ENCODE results near the gene ERGIC1. TPM values are rescaled to one million over a fixed set of nuclear protein-coding genes. Genes with fewer than 3 reads are reported as not detected.

The ERGIC1 gene
- total RNA-seq, 1 experiment from 2014 or later: 77.0 TPM

DNA sequence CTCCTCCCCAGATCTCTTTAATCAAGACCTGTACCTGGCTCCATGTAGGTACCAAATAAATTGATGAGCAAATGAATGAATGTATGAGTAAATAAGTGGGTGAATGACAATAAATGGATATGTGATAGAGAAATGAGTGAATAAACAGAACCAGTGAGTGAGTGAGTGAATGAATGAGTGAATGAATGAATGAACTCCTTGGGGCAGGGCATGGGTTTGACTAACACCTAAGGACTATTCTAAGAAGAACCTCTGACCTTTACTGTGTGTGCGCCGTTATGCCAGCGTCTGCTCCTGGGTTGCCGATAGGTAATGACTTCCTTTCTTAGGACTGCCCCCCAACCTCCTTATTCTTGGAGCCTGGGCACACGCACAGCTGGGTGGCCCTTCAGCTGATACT, 123.4 kb downstream of the ERGIC1 start:
- no peak overlapping the region for H2BK15ac ChIP-seq (ENCODE audit: low read depth, low read length)
- Mint-ChIP-seq H3K4me3 (peak overlapping the region in 1 of 2 experiments; percentile 2; a peak in 1 of 5 replicates), H3K4me1 (peaks cover 8 to 16% of the 10 kb centered on the region in 2 experiments), H3K9me3 (peaks cover 0 to 3% of the 10 kb centered on the region in 2 experiments; a peak in 2 of 5 replicates), H3K27me3 (ENCODE audit: low read depth) (peaks cover 40% of the 10 kb centered on the region), H3K36me3 (ENCODE audit: insufficient read depth in 1 of 3, low read depth in 3 of 3) (peaks cover 5 to 8% (median 8%) of the 10 kb centered on the region in 3 experiments; a peak in 5 of 7 replicates), H3K27ac (no peak overlapping the region)
- H2AK5ac ChIP-seq (ENCODE audit: insufficient read length, low read length): no peak overlapping the region
- no peaks in the 10 kb centered on the region; the same call in 1 of the 2 replicates for H3K27me3 ChIP-seq (ENCODE audit: insufficient read depth, low read length)
- no peak overlapping the region for H3K4me2 ChIP-seq (ENCODE audit: insufficient read depth, insufficient read length, low read length)
- H2BK20ac ChIP-seq (ENCODE audit: low read depth, low read length, poor library complexity, severe bottlenecking): no peak overlapping the region
- H4K91ac ChIP-seq (ENCODE audit: insufficient read length, low read depth, low read length): no peak overlapping the region
- DNase-seq: no peak
- no peak overlapping the region for H2BK120ac ChIP-seq (ENCODE audit: low read depth, low read length, poor library complexity, severe bottlenecking)
- H3K14ac ChIP-seq (ENCODE audit: insufficient read depth, low read length): no peak overlapping the region
- H3K4me1 ChIP-seq (ENCODE audit: insufficient read depth, low read length): no peaks in the 10 kb centered on the region; the same call in 1 of the 2 replicates
- no peak overlapping the region for H3K18ac ChIP-seq (ENCODE audit: insufficient read length, low read depth, low read length)
- WGBS (ENCODE audit: extremely low coverage, insufficient read length, low lambda C conversion rate): no CpG with 5 or more reads among the region's 5 CpGs
- H4K5ac ChIP-seq (ENCODE audit: insufficient read length, low read depth, low read length): no peak overlapping the region
- no peak overlapping the region for H3K27ac ChIP-seq (ENCODE audit: insufficient read length, low read depth, low read length)
- no peak overlapping the region for H3K23ac ChIP-seq (ENCODE audit: insufficient read length, low read depth, low read length)
- no peak overlapping the region for H2AFZ ChIP-seq (ENCODE audit: low read length)
- peaks cover 9% of the 10 kb centered on the region for H3K23me2 ChIP-seq (ENCODE audit: insufficient read length, low read depth, low read length, poor library complexity, severe bottlenecking)
- no peak overlapping the region for H3K4ac ChIP-seq (ENCODE audit: low read depth, low read length)
- no peaks in the 10 kb centered on the region for H4K20me1 ChIP-seq (ENCODE audit: control insufficient read depth, insufficient read depth, insufficient read length)
- H3K56ac ChIP-seq (ENCODE audit: insufficient read length, low read depth, low read length): no peak overlapping the region
- peaks cover 3% of the 10 kb centered on the region for H3K79me1 ChIP-seq (ENCODE audit: insufficient read depth, low read depth, low read length, poor library complexity, severe bottlenecking)
- TF ChIP-seq, protein P1, sequence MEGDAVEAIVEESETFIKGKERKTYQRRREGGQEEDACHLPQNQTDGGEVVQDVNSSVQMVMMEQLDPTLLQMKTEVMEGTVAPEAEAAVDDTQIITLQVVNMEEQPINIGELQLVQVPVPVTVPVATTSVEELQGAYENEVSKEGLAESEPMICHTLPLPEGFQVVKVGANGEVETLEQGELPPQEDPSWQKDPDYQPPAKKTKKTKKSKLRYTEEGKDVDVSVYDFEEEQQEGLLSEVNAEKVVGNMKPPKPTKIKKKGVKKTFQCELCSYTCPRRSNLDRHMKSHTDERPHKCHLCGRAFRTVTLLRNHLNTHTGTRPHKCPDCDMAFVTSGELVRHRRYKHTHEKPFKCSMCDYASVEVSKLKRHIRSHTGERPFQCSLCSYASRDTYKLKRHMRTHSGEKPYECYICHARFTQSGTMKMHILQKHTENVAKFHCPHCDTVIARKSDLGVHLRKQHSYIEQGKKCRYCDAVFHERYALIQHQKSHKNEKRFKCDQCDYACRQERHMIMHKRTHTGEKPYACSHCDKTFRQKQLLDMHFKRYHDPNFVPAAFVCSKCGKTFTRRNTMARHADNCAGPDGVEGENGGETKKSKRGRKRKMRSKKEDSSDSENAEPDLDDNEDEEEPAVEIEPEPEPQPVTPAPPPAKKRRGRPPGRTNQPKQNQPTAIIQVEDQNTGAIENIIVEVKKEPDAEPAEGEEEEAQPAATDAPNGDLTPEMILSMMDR (conservative IDR thresholded peaks at IDR 0.05): no peak
- no peak overlapping the region for H2BK5ac ChIP-seq (ENCODE audit: insufficient read length, low read length)
- H4K8ac ChIP-seq (replicated peaks; ENCODE audit: insufficient read length, low read depth, low read length): no peak overlapping the region
- H3K9me3 ChIP-seq (ENCODE audit: control insufficient read depth, low read depth, low read length): no peaks in the 10 kb centered on the region
- no peak overlapping the region for H3T11ph ChIP-seq (ENCODE audit: low read length)
- H3K79me2 ChIP-seq (ENCODE audit: insufficient read depth, low read length): no peaks in the 10 kb centered on the region; the same call in 1 of the 2 replicates
- H2BK12ac ChIP-seq (ENCODE audit: insufficient read length, low read depth, low read length): no peak overlapping the region
- no peak overlapping the region for H3K9ac ChIP-seq (ENCODE audit: extremely low read depth, insufficient read length, low read length)

Measured in H9 (cell line).